ENCODE results near the gene AGBL5.

- TF ChIP-seq CTCF (conservative IDR thresholded peaks at IDR 0.05) (no peak), ZFX (IDR thresholded peaks at IDR 0.05) (no peak)
Measured at GRCh38 chr2:27079233-27080139, 28.0 kb downstream of the AGBL5 start.

Measured in C4-2B (cell line).